GM19455 (cell line): ENCODE results near the gene CBLB.

Experiments used
- ATAC-seq: cut with Tn5 transposase; IDR thresholded peaks from one replicate; pipeline ENCODE4 v1.9.1; 2021; ENCODE audit not compliant: unreplicated experiment

Gene CBLB

GRCh38 chr3:105649480-105649879 lies 219.3 kb downstream of the CBLB start:
- ATAC-seq = no peak

GRCh38 chr3:105647047-105647446 lies 221.8 kb downstream of the CBLB start:
- no peak for ATAC-seq

- ATAC-seq = no peak
These were observed 229.7 kb downstream of the CBLB start for GRCh38 chr3:105639131-105639530.

GRCh38 chr3:105634708-105635107 lies 234.1 kb downstream of the CBLB start:
- no peak for ATAC-seq

GRCh38 chr3:105629718-105630117 lies 239.1 kb downstream of the CBLB start:
- ATAC-seq = no peak

- no peak for ATAC-seq
These were observed 242.1 kb downstream of the CBLB start for GRCh38 chr3:105626739-105627138.

- no peak for ATAC-seq
These were observed 246.6 kb downstream of the CBLB start for GRCh38 chr3:105622169-105622568.

- no peak for ATAC-seq
These were observed 248.6 kb downstream of the CBLB start for GRCh38 chr3:105620236-105620635.

- no peak for ATAC-seq
These were observed 249.2 kb downstream of the CBLB start for GRCh38 chr3:105619651-105620050.

GRCh38 chr3:105618556-105618955 lies 250.3 kb downstream of the CBLB start:
- no peak for ATAC-seq

GRCh38 chr3:105616374-105617121 lies 252.3 kb downstream of the CBLB start:
- no peak for ATAC-seq

- no peak for ATAC-seq
These were observed 253.0 kb downstream of the CBLB start for GRCh38 chr3:105615814-105616213.

- no peak for ATAC-seq
These were observed 254.4 kb downstream of the CBLB start for GRCh38 chr3:105614288-105615030.

- no peak for ATAC-seq
These were observed 255.7 kb downstream of the CBLB start for GRCh38 chr3:105613120-105613519.

GRCh38 chr3:105611304-105612192 lies 257.3 kb downstream of the CBLB start:
- ATAC-seq = no peak

- ATAC-seq = no peak
These were observed 258.3 kb downstream of the CBLB start for GRCh38 chr3:105610473-105610872.

- no peak for ATAC-seq
These were observed 260.2 kb downstream of the CBLB start for GRCh38 chr3:105608623-105609022.

- no peak for ATAC-seq
These were observed 262.8 kb downstream of the CBLB start for GRCh38 chr3:105606016-105606415.
